Measurements from ENCODE around the gene PIP4K2A. TPM values are rescaled to one million over a fixed set of nuclear protein-coding genes. Genes with fewer than 3 reads are reported as not detected.

The PIP4K2A gene
- polyA plus RNA-seq, 4 donors: 4.5 to 11.3 (median 9.0) TPM

GRCh38 chr10:22629852-22630233, 84.5 kb downstream of the PIP4K2A start:
- H3K4me1 ChIP-seq (ENCODE audit: control insufficient read depth in 3 of 3, insufficient read depth in 2 of 3, low read depth in 1 of 3, low read length in 2 of 3): peaks cover 0 to 5% (median 5%) of the 10 kb centered on the region in 3 donors
- H3K36me3 ChIP-seq (ENCODE audit: control insufficient read depth in 3 of 3, insufficient read depth in 2 of 3, low read depth in 1 of 3, low read length in 3 of 3): peaks cover 0 to 3% (median 0%) of the 10 kb centered on the region in 3 donors
- DNase-seq (no peak), FAIRE-seq (no peak)
- H3K9me3 ChIP-seq (ENCODE audit: control insufficient read depth in 2 of 2, insufficient read depth in 1 of 2, low read depth in 1 of 2, low read length in 1 of 2): no peaks in the 10 kb centered on the region
- peak overlapping the region in 2 of 3 donors; percentile 81 to 88 for H3K27ac ChIP-seq (ENCODE audit: low read depth in 1 of 3, low read length in 2 of 3)
- no peak overlapping the region for H3K4me3 ChIP-seq (ENCODE audit: low read depth in 1 of 3, low read length in 3 of 3)
- 76 to 94% (median 82%) methylated on average over 4 of the region's 4 CpGs for WGBS, 3 donors
- no peaks in the 10 kb centered on the region for H3K27me3 ChIP-seq (ENCODE audit: control insufficient read depth in 3 of 3, insufficient read depth in 3 of 3, low read length in 3 of 3)

GRCh38 chr10:22629126-22629525, 85.3 kb downstream of the PIP4K2A start:
- Histone ChIP-seq H3K9me3 (ENCODE audit: control insufficient read depth in 2 of 2, insufficient read depth in 1 of 2, low read depth in 1 of 2, low read length in 1 of 2) (no peaks in the 10 kb centered on the region), H3K4me1 (ENCODE audit: control insufficient read depth in 3 of 3, insufficient read depth in 2 of 3, low read depth in 1 of 3, low read length in 2 of 3) (peaks cover 0 to 5% (median 5%) of the 10 kb centered on the region in 3 donors), H3K4me3 (ENCODE audit: low read depth in 1 of 3, low read length in 3 of 3) (no peak overlapping the region), H3K36me3 (ENCODE audit: control insufficient read depth in 3 of 3, insufficient read depth in 2 of 3, low read depth in 1 of 3, low read length in 3 of 3) (peaks cover 0 to 3% (median 0%) of the 10 kb centered on the region in 3 donors), H3K27ac (ENCODE audit: low read depth in 1 of 3, low read length in 2 of 3) (peak overlapping the region in 1 of 3 donors; percentile 46), H3K27me3 (ENCODE audit: control insufficient read depth in 3 of 3, insufficient read depth in 3 of 3, low read length in 3 of 3) (no peaks in the 10 kb centered on the region)
- DNase-seq (no peak), FAIRE-seq (no peak)
- 59 to 83% (median 82%) methylated on average over 2 of the region's 2 CpGs for WGBS, 3 donors

GRCh38 chr10:22628309-22628708, 86.1 kb downstream of the PIP4K2A start:
- Histone ChIP-seq H3K4me1 (ENCODE audit: control insufficient read depth in 3 of 3, insufficient read depth in 2 of 3, low read depth in 1 of 3, low read length in 2 of 3) (peaks cover 0 to 7% (median 5%) of the 10 kb centered on the region in 3 donors), H3K4me3 (ENCODE audit: low read depth in 1 of 3, low read length in 3 of 3) (no peak overlapping the region)
- FAIRE-seq: no peak

GRCh38 chr10:22626784-22627183, 87.6 kb downstream of the PIP4K2A start:
- H3K36me3 ChIP-seq (ENCODE audit: control insufficient read depth in 3 of 3, insufficient read depth in 2 of 3, low read depth in 1 of 3, low read length in 3 of 3): no peaks in the 10 kb centered on the region
- 66 to 75% (median 74%) methylated on average over 2 of the region's 2 CpGs for WGBS, 3 donors
- FAIRE-seq: no peak

More at GRCh38 chr10:22628309-22628708, 86.1 kb downstream of the PIP4K2A start:
- H3K27me3 ChIP-seq (ENCODE audit: control insufficient read depth in 3 of 3, insufficient read depth in 3 of 3, low read length in 3 of 3): no peaks in the 10 kb centered on the region
- no peak for DNase-seq
- no peaks in the 10 kb centered on the region for H3K36me3 ChIP-seq (ENCODE audit: control insufficient read depth in 3 of 3, insufficient read depth in 2 of 3, low read depth in 1 of 3, low read length in 3 of 3)
- peak overlapping the region in 1 of 3 donors; percentile 60 for H3K27ac ChIP-seq (ENCODE audit: low read depth in 1 of 3, low read length in 2 of 3)
- H3K9me3 ChIP-seq (ENCODE audit: control insufficient read depth in 2 of 2, insufficient read depth in 1 of 2, low read depth in 1 of 2, low read length in 1 of 2): no peaks in the 10 kb centered on the region
- whole genome bisulfite sequencing, 3 donors: 73 to 91% (median 81%) methylated on average over 5 of the region's 5 CpGs

GRCh38 chr10:22625516-22626290, 88.7 kb downstream of the PIP4K2A start:
- FAIRE-seq (no peak), DNase-seq (no peak)
- H3K36me3 ChIP-seq (ENCODE audit: control insufficient read depth in 3 of 3, insufficient read depth in 2 of 3, low read depth in 1 of 3, low read length in 3 of 3): no peaks in the 10 kb centered on the region
- H3K4me3 ChIP-seq (ENCODE audit: low read depth in 1 of 3, low read length in 3 of 3): no peak overlapping the region
- H3K27me3 ChIP-seq (ENCODE audit: control insufficient read depth in 3 of 3, insufficient read depth in 3 of 3, low read length in 3 of 3): no peaks in the 10 kb centered on the region
- 81 to 87% (median 87%) methylated on average over 9 of the region's 9 CpGs for WGBS, 3 donors
- H3K4me1 ChIP-seq (ENCODE audit: control insufficient read depth in 3 of 3, insufficient read depth in 2 of 3, low read depth in 1 of 3, low read length in 2 of 3): peaks cover 0 to 9% (median 5%) of the 10 kb centered on the region in 3 donors
- no peaks in the 10 kb centered on the region for H3K9me3 ChIP-seq (ENCODE audit: control insufficient read depth in 2 of 2, insufficient read depth in 1 of 2, low read depth in 1 of 2, low read length in 1 of 2)
- H3K27ac ChIP-seq (ENCODE audit: low read depth in 1 of 3, low read length in 2 of 3): peak overlapping the region in 2 of 3 donors; percentile 38 to 62

More at GRCh38 chr10:22626784-22627183, 87.6 kb downstream of the PIP4K2A start:
- Histone ChIP-seq H3K4me1 (ENCODE audit: control insufficient read depth in 3 of 3, insufficient read depth in 2 of 3, low read depth in 1 of 3, low read length in 2 of 3) (peaks cover 0 to 10% (median 5%) of the 10 kb centered on the region in 3 donors), H3K9me3 (ENCODE audit: control insufficient read depth in 2 of 2, insufficient read depth in 1 of 2, low read depth in 1 of 2, low read length in 1 of 2) (no peaks in the 10 kb centered on the region), H3K27ac (ENCODE audit: low read depth in 1 of 3, low read length in 2 of 3) (no peak overlapping the region), H3K4me3 (ENCODE audit: low read depth in 1 of 3, low read length in 3 of 3) (no peak overlapping the region), H3K27me3 (ENCODE audit: control insufficient read depth in 3 of 3, insufficient read depth in 3 of 3, low read length in 3 of 3) (no peaks in the 10 kb centered on the region)
- no peak for DNase-seq

GRCh38 chr10:22624287-22624738, 90.1 kb downstream of the PIP4K2A start:
- DNase-seq (no peak), FAIRE-seq (no peak)
- Histone ChIP-seq H3K4me1 (ENCODE audit: control insufficient read depth in 3 of 3, insufficient read depth in 2 of 3, low read depth in 1 of 3, low read length in 2 of 3) (peaks cover 0 to 14% (median 5%) of the 10 kb centered on the region in 3 donors), H3K4me3 (ENCODE audit: low read depth in 1 of 3, low read length in 3 of 3) (no peak overlapping the region), H3K27me3 (ENCODE audit: control insufficient read depth in 3 of 3, insufficient read depth in 3 of 3, low read length in 3 of 3) (no peaks in the 10 kb centered on the region), H3K36me3 (ENCODE audit: control insufficient read depth in 3 of 3, insufficient read depth in 2 of 3, low read depth in 1 of 3, low read length in 3 of 3) (no peaks in the 10 kb centered on the region), H3K9me3 (ENCODE audit: control insufficient read depth in 2 of 2, insufficient read depth in 1 of 2, low read depth in 1 of 2, low read length in 1 of 2) (no peaks in the 10 kb centered on the region), H3K27ac (ENCODE audit: low read depth in 1 of 3, low read length in 2 of 3) (no peak overlapping the region)
- 58 to 77% (median 76%) methylated on average over 3 of the region's 3 CpGs for whole genome bisulfite sequencing, 3 donors

GRCh38 chr10:22623633-22624253, 90.6 kb downstream of the PIP4K2A start:
- H3K36me3 ChIP-seq (ENCODE audit: control insufficient read depth in 3 of 3, insufficient read depth in 2 of 3, low read depth in 1 of 3, low read length in 3 of 3): no peaks in the 10 kb centered on the region
- no peak for FAIRE-seq
- H3K27me3 ChIP-seq (ENCODE audit: control insufficient read depth in 3 of 3, insufficient read depth in 3 of 3, low read length in 3 of 3): no peaks in the 10 kb centered on the region
- WGBS, 3 donors: 85 to 88% (median 87%) methylated on average over 4 of the region's 4 CpGs
- H3K4me1 ChIP-seq (ENCODE audit: control insufficient read depth in 3 of 3, insufficient read depth in 2 of 3, low read depth in 1 of 3, low read length in 2 of 3): peaks cover 0 to 14% (median 5%) of the 10 kb centered on the region in 3 donors
- DNase-seq: no peak
- no peaks in the 10 kb centered on the region for H3K9me3 ChIP-seq (ENCODE audit: control insufficient read depth in 2 of 2, insufficient read depth in 1 of 2, low read depth in 1 of 2, low read length in 1 of 2)
- H3K27ac ChIP-seq (ENCODE audit: low read depth in 1 of 3, low read length in 2 of 3): peak overlapping the region in 1 of 3 donors; percentile 36
- no peak overlapping the region for H3K4me3 ChIP-seq (ENCODE audit: low read depth in 1 of 3, low read length in 3 of 3)

GRCh38 chr10:22622242-22622806, 92.1 kb downstream of the PIP4K2A start:
- Histone ChIP-seq H3K27me3 (ENCODE audit: control insufficient read depth in 3 of 3, insufficient read depth in 3 of 3, low read length in 3 of 3) (no peaks in the 10 kb centered on the region), H3K4me3 (ENCODE audit: low read depth in 1 of 3, low read length in 3 of 3) (no peak overlapping the region), H3K27ac (ENCODE audit: low read depth in 1 of 3, low read length in 2 of 3) (no peak overlapping the region), H3K36me3 (ENCODE audit: control insufficient read depth in 3 of 3, insufficient read depth in 2 of 3, low read depth in 1 of 3, low read length in 3 of 3) (no peaks in the 10 kb centered on the region), H3K4me1 (ENCODE audit: control insufficient read depth in 3 of 3, insufficient read depth in 2 of 3, low read depth in 1 of 3, low read length in 2 of 3) (peaks cover 2 to 17% (median 5%) of the 10 kb centered on the region in 3 donors), H3K9me3 (ENCODE audit: control insufficient read depth in 2 of 2, insufficient read depth in 1 of 2, low read depth in 1 of 2, low read length in 1 of 2) (no peaks in the 10 kb centered on the region)
- WGBS, 3 donors: 91 to 96% (median 94%) methylated on average over 20 of the region's 20 CpGs
- DNase-seq (no peak), FAIRE-seq (no peak)

All from small intestine (tissue), 7 donors.